C4-2B (cell line): ENCODE results near the gene TNIP2.
"Not testable (repeated sequence)": the region's sequence is repeated elsewhere in the genome, so short reads cannot be mapped to it uniquely, and the experiment has no call there.

Experiments
- H3K27ac ChIP-seq: fragments of 450-650 bp; 2 replicates; pipeline ENCODE4 v1.5.1; 2017
- ZFX ChIP-seq: fragments of 450-650 bp; IDR thresholded peaks from 2 replicates; pipeline ENCODE4 v1.6.1; 2017
- TF ChIP-seq, protein P1 (sequence below): fragments of 450-650 bp; conservative IDR thresholded peaks from 2 replicates; pipeline ENCODE4 v1.5.1; 2017; ENCODE audit warnings: mild to moderate bottlenecking

The TNIP2 gene

DNA sequence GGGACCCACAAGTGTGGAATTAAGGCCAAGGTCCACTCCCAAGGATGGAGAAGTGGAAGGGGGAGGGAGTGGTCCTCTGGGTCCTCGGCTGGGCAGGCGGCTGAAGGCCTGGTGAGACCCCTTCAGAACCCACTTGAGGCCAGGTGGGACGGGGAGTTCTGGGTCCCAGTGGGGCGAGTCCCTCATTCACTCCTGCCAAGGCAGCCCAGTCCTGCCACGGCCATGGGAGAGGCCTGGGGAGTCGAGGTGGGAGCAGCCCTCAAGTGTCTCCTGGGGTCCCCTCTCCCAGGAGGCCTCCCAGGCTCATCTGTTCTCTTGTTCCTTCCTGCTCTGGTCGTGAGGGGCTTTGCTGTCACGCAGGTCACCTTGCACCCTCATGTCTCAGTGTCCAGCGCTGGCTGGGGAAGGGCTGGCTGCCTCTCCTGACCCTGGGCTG lies 30.7 kb upstream of the TNIP2 start:
- TF ChIP-seq ZFX = no peak
- TF ChIP-seq, protein P1, sequence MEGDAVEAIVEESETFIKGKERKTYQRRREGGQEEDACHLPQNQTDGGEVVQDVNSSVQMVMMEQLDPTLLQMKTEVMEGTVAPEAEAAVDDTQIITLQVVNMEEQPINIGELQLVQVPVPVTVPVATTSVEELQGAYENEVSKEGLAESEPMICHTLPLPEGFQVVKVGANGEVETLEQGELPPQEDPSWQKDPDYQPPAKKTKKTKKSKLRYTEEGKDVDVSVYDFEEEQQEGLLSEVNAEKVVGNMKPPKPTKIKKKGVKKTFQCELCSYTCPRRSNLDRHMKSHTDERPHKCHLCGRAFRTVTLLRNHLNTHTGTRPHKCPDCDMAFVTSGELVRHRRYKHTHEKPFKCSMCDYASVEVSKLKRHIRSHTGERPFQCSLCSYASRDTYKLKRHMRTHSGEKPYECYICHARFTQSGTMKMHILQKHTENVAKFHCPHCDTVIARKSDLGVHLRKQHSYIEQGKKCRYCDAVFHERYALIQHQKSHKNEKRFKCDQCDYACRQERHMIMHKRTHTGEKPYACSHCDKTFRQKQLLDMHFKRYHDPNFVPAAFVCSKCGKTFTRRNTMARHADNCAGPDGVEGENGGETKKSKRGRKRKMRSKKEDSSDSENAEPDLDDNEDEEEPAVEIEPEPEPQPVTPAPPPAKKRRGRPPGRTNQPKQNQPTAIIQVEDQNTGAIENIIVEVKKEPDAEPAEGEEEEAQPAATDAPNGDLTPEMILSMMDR = no peak
- H3K27ac ChIP-seq = no peak overlapping the region

DNA sequence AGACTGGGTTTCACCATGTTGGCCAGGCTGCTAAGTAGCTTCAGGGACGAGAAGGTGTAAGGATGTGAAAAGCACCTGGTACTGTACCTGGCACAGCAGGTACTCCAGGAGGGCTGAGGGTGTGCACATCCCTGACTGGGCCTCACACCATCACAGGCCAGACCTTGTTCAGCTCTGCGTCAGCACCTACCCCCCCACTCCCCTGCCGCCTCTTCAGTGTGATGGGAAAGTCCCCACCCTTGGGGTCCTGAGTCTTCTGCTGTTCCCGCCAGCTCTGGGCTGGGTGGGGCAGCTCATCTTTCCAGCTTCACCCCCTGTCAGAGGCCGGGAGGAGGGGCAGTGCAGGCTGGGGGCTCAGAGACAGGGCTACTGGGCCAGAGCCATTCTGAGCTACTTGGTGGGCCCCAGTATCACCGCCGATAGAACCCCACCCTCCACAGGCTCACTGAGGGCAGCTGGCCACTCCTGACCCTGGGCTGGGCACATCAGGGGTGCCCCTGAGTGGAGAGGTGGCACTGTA lies 30.1 kb upstream of the TNIP2 start:
- no peak overlapping the region for H3K27ac ChIP-seq

DNA sequence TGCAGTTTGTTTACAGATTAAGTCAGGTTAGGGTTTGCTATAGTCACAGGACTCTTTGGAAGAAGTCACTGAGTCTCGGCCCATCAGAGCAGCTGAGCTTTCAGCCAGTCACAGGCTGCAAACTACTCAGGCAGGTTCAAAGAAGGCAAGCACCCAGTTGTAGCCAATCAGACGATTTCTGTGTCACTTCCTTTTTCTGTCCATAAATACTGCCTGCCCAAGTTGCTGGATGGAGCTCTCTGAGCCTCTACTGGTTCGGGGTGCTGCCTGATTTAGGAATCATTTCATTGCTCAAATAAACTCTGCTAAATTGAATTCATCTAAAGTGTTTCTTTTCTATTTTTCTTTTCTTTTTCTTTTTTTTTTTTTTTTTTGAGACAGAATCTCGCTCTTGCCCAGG lies 29.5 kb upstream of the TNIP2 start:
- no peak overlapping the region for H3K27ac ChIP-seq
- TF ChIP-seq ZFX = no peak

More for the DNA sequence above, 30.1 kb upstream of the TNIP2 start:
- TF ChIP-seq, protein P1 = no peak
- no peak for TF ChIP-seq ZFX

DNA sequence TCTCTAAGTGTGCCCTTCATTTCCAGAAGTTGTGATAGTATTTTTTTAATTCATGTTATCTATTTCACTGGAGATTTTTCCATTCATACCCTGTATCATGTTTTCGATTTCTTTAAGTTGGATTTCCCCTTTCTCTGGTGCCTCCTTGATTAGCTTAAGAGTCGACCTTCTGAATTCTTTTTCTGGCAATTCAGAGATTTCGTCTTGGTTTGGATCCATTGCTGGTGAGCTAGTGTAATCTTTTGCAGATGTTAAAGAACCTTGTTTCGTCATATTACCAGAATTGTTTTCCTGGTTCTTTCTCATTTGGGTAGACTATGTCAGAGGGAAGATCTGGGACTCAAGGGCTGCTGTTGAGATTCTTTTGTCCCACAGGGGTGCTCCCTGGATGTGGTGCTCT lies 27.7 kb upstream of the TNIP2 start:
- H3K27ac ChIP-seq = no peak overlapping the region
- TF ChIP-seq, protein P1 = no peak
- no peak for TF ChIP-seq ZFX

DNA sequence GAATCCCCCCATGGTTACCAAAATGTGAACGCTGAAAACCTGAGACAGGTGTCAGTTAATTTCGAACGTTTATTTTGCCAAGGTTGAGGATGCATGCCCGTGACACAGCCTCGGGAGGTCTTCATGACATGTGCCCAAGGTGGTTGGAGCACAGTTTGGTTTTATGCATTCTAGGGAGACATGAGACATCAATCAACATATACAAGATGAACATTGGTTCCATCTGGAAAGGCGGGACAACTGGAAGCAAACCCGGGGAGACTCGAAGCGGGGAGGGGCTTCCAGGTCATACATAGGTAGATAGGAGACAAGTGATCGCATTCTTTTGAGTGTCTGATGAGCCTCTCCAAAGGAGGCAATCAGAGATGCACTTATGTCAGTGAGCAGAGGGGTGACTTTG lies 25.8 kb upstream of the TNIP2 start:
- H3K27ac ChIP-seq = no peak overlapping the region
- no peak for TF ChIP-seq ZFX
- TF ChIP-seq, protein P1 = no peak

DNA sequence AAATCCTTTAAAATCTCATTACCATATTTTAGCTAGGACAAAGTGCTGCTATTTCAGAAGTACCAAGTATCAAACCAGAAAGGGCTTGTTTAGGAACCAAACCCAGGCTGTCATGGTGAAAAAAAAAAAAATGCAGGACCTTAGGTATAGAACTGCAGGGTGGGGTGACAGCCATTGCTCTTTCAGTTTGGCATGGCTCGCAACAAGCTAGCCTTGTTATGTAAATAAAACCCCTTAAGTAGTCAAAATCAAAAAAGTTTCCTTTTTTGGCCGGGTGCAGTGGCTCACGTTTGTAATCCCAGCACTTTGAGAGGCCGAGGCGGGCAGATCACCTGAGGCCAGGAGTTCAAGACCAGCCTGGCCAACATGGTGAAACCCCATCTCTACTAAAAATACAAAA lies 24.5 kb upstream of the TNIP2 start:
- H3K27ac ChIP-seq = not testable (repeated sequence)

DNA sequence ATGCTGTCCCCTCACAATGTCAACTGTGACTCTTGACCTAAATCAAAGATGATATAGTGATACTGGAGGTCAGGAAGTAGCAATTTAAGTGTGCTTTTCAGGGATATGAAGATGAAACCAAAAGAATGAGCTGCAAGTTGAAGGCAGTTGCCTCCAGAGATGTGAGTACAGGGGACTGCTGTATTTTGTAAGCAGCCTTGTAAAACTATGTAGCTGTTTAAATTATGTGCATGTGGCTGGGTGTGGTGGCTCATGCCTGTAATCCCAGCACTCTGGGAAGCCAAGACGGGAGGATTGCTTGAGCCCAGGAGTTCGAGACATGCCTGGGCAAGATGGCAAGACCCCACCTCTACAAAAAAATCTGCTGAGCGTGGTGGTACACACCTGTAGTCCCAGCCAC lies 15.1 kb upstream of the TNIP2 start:
- H3K27ac ChIP-seq = no peak overlapping the region
- TF ChIP-seq, protein P1 = no peak
- no peak for TF ChIP-seq ZFX

DNA sequence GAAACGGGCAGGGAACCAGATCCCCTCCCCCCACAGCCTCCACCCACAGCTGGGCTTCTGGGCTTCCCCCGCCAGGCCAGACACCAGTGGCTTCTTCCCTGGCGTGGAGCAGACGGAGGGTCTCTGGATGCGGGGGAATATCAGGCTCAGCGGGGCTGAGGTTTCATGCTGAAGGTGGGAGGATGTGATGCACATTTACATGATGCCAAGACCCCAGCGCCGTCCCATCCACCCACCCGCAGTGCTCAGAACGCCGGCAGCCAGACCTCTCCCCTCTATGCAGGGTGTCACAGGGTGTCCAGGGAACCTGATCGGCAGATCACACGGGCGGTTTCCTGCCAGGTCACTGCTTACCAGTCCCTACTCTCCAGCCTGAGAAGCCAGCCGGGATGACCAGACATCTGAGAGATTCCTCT lies 12.8 kb upstream of the TNIP2 start:
- no peak overlapping the region for H3K27ac ChIP-seq
- no peak for TF ChIP-seq ZFX
- TF ChIP-seq, protein P1 = no peak
